Stomach (tissue), 9 donors: ENCODE measurements around the gene IMPDH1. TPM values are rescaled to one million over a fixed set of nuclear protein-coding genes. Genes with fewer than 3 reads are reported as not detected.

Experiments used
- DNase-seq, 2 donors: peaks; one replicate each; pipeline versions ENCODE4 v3.0.0 to v3.0.0-alpha.2; 2013 to 2019
- H3K27ac ChIP-seq, 5 donors: fragments of 200-600 bp in 4 of 5; sonication (generic) in 4 of 5; one replicate each; pipeline ENCODE4 v1.5.1; 2013 to 2019; ENCODE audit warnings: mild to moderate bottlenecking in 1 of 5, moderate library complexity in 1 of 5
- H3K27me3 ChIP-seq, 3 donors: fragments of 200-600 bp; sonication (generic); one replicate each; pipeline ENCODE4 v1.5.1; 2017 to 2019; ENCODE audit warnings: mixed run types in 1 of 3
- H3K36me3 ChIP-seq, 4 donors: fragments of 200-600 bp; sonication (generic); 1 replicate in 3 of 4; 2 replicates in 1 of 4; pipeline ENCODE4 v1.5.1; 2016 to 2019
- H3K4me1 ChIP-seq, 4 donors: fragments of 200-600 bp; sonication (generic); one replicate each; pipeline ENCODE4 v1.5.1; 2016 to 2019
- H3K4me3 ChIP-seq, 4 donors: fragments of 200-600 bp; sonication (generic) in 3 of 4; one replicate each; pipeline ENCODE4 v1.5.1; 2016 to 2019; ENCODE audit warnings: mild to moderate bottlenecking in 1 of 4
- H3K9me3 ChIP-seq, 4 donors: fragments of 200-600 bp; sonication (generic); one replicate each; pipeline ENCODE4 v1.5.1; 2016 to 2019
- CTCF ChIP-seq, 7 experiments: fragments of 450-650 bp in 4 of 7; fragments of 200-600 bp in 3 of 7; sonication (generic) in 3 of 7; IDR thresholded peaks; one replicate each; pipeline ENCODE4 v1.5.1; 2016 to 2019; ENCODE audit warnings: antibody characterized with exemption in 7 of 7, control low read depth in 2 of 7, mild to moderate bottlenecking in 1 of 7
- EP300 ChIP-seq: sonication (generic); formaldehyde crosslinking; IDR thresholded peaks from one replicate; pipeline ENCODE4 v1.6.1; 2017; ENCODE audit warnings: antibody characterized with exemption
- POLR2A ChIP-seq, 4 donors: fragments of 450-650 bp; IDR thresholded peaks; one replicate each; pipeline ENCODE4 v1.6.1; 2016; ENCODE audit warnings: antibody characterized with exemption in 4 of 4, control low read depth in 2 of 4, mild to moderate bottlenecking in 1 of 4, moderate library complexity in 1 of 4
- POLR2AphosphoS5 ChIP-seq, 3 donors: sonication (generic); formaldehyde crosslinking; IDR thresholded peaks; one replicate each; pipeline ENCODE4 v1.6.1; 2016; ENCODE audit warnings: antibody characterized with exemption in 3 of 3
- WGBS, 5 donors: extraction: QIAGEN DNeasy Blood & Tissue Kit in 3 of 5; methylation state at CpG; one replicate each; pipeline versions ENCODE4 v1.1.5 to v1.1.7; 2013 to 2018; 5-methylcytosine and 5-hydroxymethylcytosine counted together
- intact Hi-C: fragments of 100-400 bp; cut with DNase I; formaldehyde crosslinking; loops from one replicate; pipeline ENCODE4 v1.15.1; 2023; ENCODE audit warnings: low total_unique reads
- polyA plus RNA-seq, 3 donors: library from polyadenylated mRNA; stranded (reverse); fragments of 200-250 nt; gene quantifications; one replicate each; pipeline ENCODE4 v1.2.3, GENCODE V29; 2013
- total RNA-seq, 5 donors: library from RNA; depleted of rRNA; stranded (reverse); fragments of >200 nt; gene quantifications; one replicate each; pipeline versions ENCODE4 v1.1.0 to v1.2.3, GENCODE V29; 2014 to 2016
- donor health status: healthy with polysubstance abuse.
- donor health status: Bipolar disorder and iron deficiency.
- donor health status: healthy.

Gene IMPDH1
- total and polyA plus RNA-seq, 8 donors = 32.7 to 188 (median 69.0) TPM

DNA sequence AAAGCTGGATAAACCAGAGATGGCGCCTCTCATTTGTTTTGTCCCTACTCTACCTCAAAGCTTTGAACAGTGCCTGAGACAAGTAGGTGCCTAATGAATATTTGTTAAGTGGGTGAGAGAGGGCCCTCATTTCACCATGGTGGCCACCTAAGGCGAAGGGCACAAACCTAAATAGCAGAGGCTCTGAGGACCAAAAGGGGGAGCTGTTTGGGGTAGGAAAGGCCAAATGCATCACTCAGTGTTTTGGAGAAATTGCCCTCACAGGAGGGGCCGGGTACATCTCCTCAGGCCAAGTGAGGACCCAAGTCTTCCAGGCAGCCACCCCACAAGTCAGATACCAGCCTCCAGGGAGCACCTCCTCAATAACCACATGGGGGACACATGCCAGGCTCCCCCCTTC lies 14.0 kb downstream of the IMPDH1 start:
- no peaks in the 10 kb centered on the region for H3K4me1 ChIP-seq
- WGBS, 5 donors = 88 to 94% (median 91%) methylated on average over 3 of the region's 3 CpGs
- no peaks in the 10 kb centered on the region for H3K27me3 ChIP-seq
- no peak overlapping the region for H3K4me3 ChIP-seq
- DNase-seq = no peak
- H3K27ac ChIP-seq = no peak overlapping the region
- TF ChIP-seq CTCF (IDR thresholded peaks at IDR 0.05) (no peak), POLR2AphosphoS5 (IDR thresholded peaks at IDR 0.05) (no peak), EP300 (no peak), POLR2A (IDR thresholded peaks at IDR 0.05) (no peak)
- peaks cover 64 to 95% (median 94%) of the 10 kb centered on the region in 4 donors for H3K36me3 ChIP-seq
- no peaks in the 10 kb centered on the region for H3K9me3 ChIP-seq
- intact Hi-C loops = no loop called here

DNA sequence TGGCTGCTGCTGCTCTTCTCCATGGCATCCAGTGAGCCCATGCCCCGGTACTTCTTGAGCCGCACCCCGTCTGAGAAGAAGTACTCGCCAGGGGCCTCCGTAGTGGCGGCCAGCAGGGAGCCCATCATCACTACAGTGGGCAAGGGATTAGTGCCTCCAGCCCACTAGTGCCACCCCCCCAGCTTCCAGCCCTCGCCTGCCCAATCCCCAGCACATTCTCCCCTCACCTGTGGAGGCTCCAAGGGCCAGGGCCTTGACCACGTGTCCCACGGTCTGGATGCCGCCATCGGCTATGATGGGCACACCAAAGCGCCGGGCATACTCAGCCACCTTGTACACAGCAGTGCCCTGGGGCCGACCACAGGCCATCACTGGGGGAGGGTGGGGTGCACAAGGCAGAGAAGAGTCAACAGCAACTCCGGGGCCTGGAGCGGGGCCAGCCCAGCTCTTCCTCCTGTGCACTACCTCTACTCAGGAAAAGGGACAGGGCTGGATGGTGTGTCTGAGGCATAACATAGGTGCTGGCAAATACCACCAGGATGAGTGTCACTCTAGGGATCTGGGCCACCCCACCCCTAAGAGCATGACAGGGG lies 14.8 kb downstream of the IMPDH1 start:
- Histone ChIP-seq H3K4me3 (no peak overlapping the region), H3K4me1 (no peaks in the 10 kb centered on the region), H3K27ac (no peak overlapping the region), H3K9me3 (no peaks in the 10 kb centered on the region), H3K36me3 (peaks cover 56 to 88% (median 86%) of the 10 kb centered on the region in 4 donors), H3K27me3 (no peaks in the 10 kb centered on the region)
- TF ChIP-seq POLR2AphosphoS5 (IDR thresholded peaks at IDR 0.05) = no peak
- WGBS, 5 donors = 77 to 87% (median 85%) methylated on average over 16 of the region's 16 CpGs
- intact Hi-C loops = no loop called here
- DNase-seq = no peak

- Histone ChIP-seq H3K9me3 (no peaks in the 10 kb centered on the region), H3K36me3 (peaks cover 51 to 75% (median 74%) of the 10 kb centered on the region in 4 donors), H3K4me1 (no peaks in the 10 kb centered on the region), H3K4me3 (no peak overlapping the region), H3K27ac (no peak overlapping the region), H3K27me3 (peaks cover 0 to 2% (median 0%) of the 10 kb centered on the region in 3 donors)
- no peak for DNase-seq
- TF ChIP-seq CTCF (IDR thresholded peaks at IDR 0.05) = no peak
- TF ChIP-seq POLR2A (IDR thresholded peaks at IDR 0.05) = no peak
- no peak for TF ChIP-seq EP300
- TF ChIP-seq POLR2AphosphoS5 (IDR thresholded peaks at IDR 0.05) = no peak
- intact Hi-C loops = no loop called here
- WGBS, 5 donors = 82 to 91% (median 84%) methylated on average over 11 to 23 of the region's 23 CpGs
Measured at GRCh38 chr7:128393526-128394330, 16.1 kb downstream of the IMPDH1 start.

DNA sequence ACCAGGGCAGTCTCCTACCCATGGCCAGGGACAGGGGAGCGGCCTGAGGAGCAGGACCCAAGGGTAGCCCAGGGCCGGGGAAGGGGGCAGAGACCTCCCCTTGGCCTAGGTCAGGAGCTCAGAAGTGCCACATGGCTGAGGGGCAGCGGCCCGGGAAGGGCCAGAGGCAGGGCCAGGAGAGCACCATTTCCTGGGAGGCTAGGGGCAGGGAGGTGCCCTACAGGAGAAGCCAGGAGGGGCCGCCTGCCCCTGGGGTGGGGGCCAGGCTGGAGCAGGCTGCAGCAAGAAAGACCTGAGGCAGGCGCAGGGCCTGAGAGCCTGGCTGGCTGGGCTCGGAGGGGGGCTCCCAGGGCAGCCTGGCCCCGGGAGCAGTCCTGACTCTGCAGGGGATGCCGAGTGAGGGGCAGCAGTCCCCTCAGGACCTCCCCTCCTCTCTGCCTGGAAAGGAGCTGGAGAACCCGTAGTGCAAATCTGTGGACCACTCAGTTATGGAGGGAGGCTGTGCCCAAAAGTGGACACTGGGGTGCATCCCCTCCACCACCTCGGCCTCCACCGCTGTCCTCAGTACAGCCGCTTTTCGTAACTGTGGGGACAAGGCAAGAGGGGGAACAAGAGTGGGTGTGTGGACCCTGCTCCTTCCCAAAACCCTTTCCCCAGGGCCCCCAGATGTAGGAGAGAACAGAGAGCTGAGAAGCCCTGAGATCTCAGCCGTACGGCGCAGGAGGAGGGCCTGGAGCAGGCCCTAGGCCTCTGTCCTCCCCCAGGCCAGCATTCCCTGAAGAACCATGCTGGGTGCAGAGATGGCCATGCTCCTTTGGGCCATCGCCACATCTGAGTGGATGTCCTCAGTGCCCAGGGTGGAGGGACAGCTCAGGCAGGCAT lies 17.1 kb downstream of the IMPDH1 start:
- intact Hi-C loops = no loop called here
- Histone ChIP-seq H3K27me3 (peaks cover 0 to 11% (median 0%) of the 10 kb centered on the region in 3 donors), H3K9me3 (no peaks in the 10 kb centered on the region), H3K36me3 (peaks cover 43 to 65% (median 63%) of the 10 kb centered on the region in 4 donors), H3K27ac (no peak overlapping the region), H3K4me1 (peaks cover 0 to 4% (median 3%) of the 10 kb centered on the region in 4 donors), H3K4me3 (no peak overlapping the region)
- TF ChIP-seq CTCF (IDR thresholded peaks at IDR 0.05) = no peak
- no peak for DNase-seq
- 89 to 95% (median 92%) methylated on average over 12 to 18 of the region's 18 CpGs for WGBS, 5 donors
